Measurements from ENCODE around the gene TUBA8.
"Not testable (repeated sequence)": the region's sequence is repeated elsewhere in the genome, so short reads cannot be mapped to it uniquely, and the experiment has no call there.

The TUBA8 gene

DNA sequence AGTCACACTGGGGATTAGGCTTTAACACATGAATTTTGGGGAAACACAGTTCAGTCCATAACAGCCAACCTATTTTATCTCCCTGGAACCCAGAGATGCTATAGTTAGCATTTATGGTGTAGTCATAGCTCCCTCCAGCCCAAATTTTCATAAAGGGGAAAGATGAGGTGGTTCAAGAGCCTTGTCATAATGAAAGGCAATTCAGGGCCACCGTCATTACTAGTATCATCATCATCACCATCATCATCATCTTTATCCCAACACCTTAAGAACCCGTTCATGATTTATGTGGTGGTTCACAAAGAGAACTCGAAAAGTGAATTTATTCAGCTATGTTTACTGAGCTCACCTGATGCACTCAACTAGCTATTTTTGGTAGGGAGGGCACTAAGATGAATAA, 2.4 kb upstream of the TUBA8 start:
- no peak for DNase-seq

- DNase-seq: no peak
Measured at GRCh38 chr22:18109410-18110193, 1.0 kb upstream of the TUBA8 start.

- DNase-seq: no peak
Measured at GRCh38 chr22:18110954-18111758, 547 bp downstream of the TUBA8 start.

DNA sequence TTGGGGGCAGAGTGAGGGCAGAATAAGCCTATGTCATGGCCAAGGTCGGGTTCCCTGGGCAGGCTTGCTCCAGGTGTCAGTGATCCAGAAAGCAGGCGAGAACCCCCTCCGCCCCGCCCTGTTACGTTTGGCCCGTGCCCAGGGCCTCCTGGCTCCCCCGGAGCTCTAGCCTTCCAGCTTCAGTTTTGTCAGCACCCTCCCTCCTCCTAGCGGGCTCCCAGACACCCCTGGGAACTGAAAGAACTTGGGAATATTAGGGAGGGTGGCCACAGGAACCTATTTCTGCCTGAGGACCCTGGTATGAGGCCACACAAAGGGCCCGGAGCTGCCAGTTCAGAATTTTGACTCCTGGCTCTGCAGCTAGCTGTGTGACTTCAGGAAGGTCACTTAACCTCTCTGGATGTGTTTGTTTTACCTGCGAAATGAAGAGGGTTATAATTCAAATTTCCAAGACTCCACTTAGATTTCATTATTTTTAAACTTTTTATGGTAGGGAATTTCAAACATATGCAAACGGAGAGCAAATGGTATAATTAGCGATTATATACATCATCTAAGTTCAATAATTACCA, 1.2 kb downstream of the TUBA8 start:
- no peak for DNase-seq

DNA sequence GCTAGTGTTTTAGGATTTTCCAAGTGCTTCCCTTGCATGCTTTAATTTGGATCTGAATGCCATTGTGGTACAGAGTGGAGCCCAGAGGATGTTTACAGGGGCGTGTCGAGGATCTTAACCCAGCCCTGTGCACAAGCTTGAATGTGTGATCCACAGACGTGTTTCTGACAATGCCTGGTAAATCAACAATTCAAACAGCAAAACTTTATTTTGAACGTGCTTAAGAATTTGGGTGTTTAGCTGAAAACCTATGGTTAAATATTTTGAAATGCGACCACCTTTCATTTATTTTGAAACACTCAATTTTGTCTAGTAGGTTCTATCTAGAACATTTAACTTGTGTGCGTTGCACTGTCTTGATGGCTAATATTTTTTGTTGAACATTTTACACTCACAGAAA, 1.8 kb downstream of the TUBA8 start:
- no peak for DNase-seq

GRCh38 chr22:18113680-18114394, 3.2 kb downstream of the TUBA8 start:
- DNase-seq: no peak

DNA sequence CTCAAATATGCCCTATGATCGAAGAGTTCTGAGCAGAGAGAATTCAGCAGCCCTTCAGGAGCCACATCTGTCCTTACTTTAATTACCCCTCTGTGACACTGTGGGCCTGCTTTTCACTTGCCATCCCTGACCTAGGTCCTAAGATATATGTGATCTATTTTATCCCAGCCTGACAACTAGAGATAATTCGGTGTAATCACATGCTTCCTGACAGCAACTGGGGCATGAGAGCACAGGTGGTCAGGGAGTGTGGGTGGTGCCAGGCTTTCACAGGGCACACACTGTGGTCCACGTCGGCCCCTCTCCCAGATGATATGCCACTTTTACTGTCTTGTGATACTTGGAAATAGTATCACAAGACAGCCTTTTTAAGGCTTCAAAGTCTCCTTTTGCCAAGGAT, 3.9 kb downstream of the TUBA8 start:
- DNase-seq: no peak

- no peak for DNase-seq
Measured at GRCh38 chr22:18114976-18115652, 4.5 kb downstream of the TUBA8 start.

DNA sequence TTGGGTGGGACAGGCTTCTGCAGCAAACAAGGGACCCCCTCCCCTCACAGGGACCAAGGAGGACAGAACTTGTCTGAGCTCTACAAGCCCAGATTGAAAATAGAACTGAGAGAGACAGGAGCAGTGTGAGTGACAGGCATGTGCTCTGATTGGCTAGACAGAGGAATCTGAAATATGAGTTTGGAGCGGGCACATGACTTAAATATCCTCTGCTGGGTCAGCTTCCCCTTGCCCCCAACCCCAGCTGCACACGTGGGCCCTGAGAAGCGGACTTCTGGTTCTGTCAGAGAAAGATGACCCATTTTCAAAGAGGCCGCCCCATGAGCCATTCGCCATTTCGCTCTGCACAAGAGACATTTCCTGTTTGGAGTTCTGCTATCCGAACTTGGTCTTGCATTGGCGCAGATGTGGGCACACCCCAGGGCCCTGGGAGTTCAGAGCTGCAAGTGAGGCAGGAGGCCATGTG, 5.3 kb downstream of the TUBA8 start:
- no peak for DNase-seq

- no peak for DNase-seq
Measured at GRCh38 chr22:18116634-18117033, 6.0 kb downstream of the TUBA8 start.

DNA sequence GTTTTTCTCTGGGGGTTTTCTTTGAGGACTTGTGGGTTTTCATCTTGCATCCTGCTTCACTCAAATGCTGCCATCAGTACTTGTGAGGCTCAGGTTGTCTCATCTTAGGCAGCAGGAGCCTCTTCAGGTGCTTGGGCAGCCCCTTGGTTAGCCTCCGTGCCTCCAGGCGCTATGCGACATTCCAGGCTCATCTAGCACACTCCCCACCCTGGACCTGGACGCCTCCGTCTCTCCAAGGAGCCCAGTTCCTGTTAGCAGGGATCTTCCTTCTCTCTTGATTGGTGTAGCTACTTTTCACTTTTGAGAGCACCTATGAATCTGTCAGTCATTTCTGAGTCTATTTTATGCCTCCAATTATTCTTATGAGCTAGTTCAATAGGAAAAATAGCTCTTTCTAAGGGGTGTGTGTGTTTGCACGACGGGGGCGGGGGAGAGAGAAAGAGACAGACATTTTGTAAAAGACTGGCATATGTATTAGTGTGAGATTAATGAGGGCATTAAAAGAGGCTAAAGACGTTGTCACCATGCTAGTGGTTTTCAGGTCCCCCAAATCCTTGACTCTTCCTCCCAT, 7.8 kb downstream of the TUBA8 start:
- no peak for DNase-seq

DNA sequence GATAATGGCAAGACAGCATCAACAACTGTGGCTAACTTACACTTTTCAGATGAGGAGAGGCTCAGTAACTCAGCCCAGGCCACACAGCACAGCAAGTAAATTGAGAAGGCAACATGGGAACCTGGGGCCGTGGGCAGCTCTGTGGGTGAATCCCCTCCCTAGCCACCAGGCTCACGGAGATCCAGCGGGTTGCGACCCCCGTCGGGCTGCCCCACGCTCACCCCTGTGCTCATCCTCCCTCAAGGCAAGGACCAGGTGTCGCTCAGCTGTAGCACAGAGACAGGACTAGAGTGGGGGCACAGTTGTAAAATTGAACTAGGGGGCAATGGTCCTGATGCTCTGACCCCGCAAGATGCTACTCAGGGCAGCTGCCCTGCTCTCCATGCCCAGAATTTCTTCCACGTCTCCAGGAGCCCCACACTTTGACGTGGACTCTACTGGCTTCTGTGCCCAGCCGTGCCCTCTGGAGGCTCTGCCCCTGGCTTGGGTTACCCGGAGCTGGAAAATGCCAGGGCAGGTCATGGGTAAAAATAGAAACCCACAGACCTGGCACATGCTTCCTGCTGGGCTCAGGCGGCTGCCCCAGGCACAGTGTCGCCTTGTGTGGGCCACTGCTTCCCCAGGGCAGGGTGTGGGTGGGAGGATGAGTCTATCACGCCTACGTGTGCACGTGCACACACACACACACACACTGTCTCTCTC, 9.0 kb downstream of the TUBA8 start:
- no peak for DNase-seq

GRCh38 chr22:18120857-18121256, 10.2 kb downstream of the TUBA8 start:
- no peak for DNase-seq

DNA sequence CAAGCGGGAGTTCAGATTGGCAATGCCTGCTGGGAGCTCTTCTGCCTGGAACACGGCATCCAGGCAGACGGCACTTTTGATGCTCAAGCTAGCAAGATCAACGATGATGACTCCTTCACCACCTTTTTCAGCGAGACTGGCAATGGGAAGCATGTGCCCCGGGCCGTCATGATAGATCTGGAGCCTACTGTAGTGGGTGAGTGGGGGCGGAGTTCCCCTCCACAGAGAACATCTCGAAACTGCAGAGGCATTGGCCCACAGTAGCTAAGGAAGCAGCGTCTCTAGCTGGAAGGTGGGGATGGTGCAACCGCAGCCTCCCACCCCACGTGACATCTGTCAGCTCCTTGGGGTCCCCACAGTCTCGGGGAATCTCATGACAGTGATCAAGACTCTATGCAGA, 10.9 kb downstream of the TUBA8 start:
- no peak for DNase-seq

DNA sequence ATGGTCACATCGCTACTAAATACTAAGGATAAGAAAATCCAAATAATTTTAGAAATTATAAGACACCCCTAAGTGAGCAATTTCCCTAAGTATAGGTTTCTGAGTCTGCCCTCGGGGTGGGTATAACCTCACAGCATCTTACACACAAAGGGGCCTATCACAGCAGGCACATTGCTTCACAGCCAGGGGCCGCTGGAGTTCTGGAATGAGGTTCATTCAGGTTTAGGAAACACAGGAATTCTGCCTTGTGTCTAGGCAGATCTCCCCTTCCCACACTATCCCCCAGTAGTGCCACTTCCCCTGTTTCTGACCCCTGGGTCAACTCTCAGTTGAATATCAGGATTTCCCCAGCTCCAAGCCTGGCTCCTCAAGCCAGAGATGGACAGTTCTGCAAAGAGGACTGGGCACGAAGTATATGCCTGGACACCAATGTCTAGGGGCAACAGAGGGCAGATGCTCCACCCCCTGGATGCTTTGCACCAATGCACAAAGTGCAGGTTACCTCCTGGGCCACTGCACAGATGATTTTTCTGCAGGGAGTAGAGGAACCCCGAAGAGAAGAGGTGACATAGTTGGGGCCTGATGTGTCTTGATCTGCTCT, 11.4 kb downstream of the TUBA8 start:
- DNase-seq: no peak

DNA sequence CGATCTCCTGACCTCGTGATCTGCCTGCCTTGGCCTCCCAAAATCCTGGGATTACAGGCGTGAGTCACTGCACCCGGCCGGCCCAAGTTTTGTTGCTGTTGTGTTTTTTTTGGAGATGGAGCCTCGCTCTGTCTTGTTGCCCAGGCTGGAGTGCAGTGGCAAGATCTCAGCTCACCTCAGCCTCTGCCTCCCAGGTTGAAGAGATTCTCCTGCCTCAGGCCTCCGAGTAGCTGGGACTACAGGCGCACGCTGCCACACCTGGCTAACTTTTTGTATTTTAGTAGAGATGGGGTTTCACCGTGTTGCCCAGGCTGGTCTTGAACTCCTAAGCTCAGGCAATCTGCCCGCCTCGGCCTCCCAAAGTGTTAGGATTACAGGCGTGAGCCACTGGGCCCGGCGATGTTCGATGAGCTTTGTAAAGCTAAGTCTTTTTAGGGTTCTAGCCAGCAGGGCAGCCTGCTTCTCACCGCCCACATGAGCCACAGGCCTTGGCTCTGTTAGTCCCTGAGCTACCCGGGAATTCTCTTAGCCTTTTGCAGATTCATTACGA, 12.9 kb downstream of the TUBA8 start:
- DNase-seq: not testable (repeated sequence)

DNA sequence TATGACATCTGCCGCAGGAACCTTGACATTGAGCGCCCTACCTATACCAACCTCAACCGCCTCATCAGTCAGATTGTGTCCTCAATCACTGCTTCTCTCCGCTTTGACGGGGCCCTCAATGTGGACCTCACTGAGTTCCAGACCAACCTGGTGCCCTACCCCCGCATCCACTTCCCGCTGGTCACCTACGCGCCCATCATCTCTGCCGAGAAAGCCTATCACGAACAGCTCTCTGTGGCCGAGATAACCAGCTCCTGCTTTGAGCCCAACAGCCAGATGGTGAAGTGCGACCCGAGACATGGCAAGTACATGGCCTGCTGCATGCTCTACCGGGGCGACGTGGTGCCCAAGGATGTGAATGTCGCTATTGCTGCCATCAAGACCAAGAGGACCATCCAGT, 16.0 kb downstream of the TUBA8 start:
- no peak for DNase-seq

- DNase-seq: no peak
Measured at GRCh38 chr22:18130018-18130417, 19.4 kb downstream of the TUBA8 start.

GRCh38 chr22:18130699-18131429, 20.3 kb downstream of the TUBA8 start:
- DNase-seq: no peak

DNA sequence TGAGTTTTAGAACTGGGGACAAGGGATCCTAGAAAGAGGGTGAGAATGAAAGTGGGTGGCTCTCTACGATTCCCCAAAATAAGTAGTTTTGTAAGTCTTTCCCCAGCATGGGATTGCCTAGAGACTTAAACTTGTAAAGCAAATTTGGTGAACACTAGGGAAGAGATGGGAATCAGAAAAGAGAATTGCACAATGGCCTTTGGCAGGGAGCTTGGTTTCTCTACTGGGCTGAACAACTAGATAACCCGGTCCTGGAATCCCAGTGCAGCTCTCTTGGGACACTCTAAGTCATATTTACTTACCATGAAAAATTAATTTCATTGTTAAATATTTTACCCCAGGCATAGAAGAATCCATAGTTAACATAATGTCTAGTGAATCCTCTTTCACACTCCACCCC, 22.8 kb downstream of the TUBA8 start:
- DNase-seq: no peak
